GM19035 (cell line): Measurements from ENCODE around the gene FBXO30.

Source experiments
- ATAC-seq: cut with Tn5 transposase; IDR thresholded peaks from one replicate; pipeline ENCODE4 v1.9.1; 2021; ENCODE audit not compliant: unreplicated experiment

FBXO30 gene

GRCh38 chr6:145814501-145815308 is at the start of gene FBXO30:
Gene FBXO30 (minus strand): TSS chr6:145814795. CDS start chr6:145806405, 8,390 bp downstream.
- ATAC-seq: peak; percentile 77

GRCh38 chr6:145863988-145864616 is 49.5 kb upstream of the FBXO30 start:
- peak; percentile 40 for ATAC-seq

- ATAC-seq: no peak
Measured at GRCh38 chr6:145863366-145863765, 48.8 kb upstream of the FBXO30 start.

- no peak for ATAC-seq
Measured at GRCh38 chr6:145860562-145860961, 46.0 kb upstream of the FBXO30 start.

- no peak for ATAC-seq
Measured at GRCh38 chr6:145850671-145851070, 36.1 kb upstream of the FBXO30 start.

GRCh38 chr6:145848541-145848940 is 33.9 kb upstream of the FBXO30 start:
- ATAC-seq: no peak

- no peak for ATAC-seq
Measured at GRCh38 chr6:145845557-145845956, 31.0 kb upstream of the FBXO30 start.

GRCh38 chr6:145844933-145845540 is 30.4 kb upstream of the FBXO30 start:
- no peak for ATAC-seq

- ATAC-seq: no peak
Measured at GRCh38 chr6:145842693-145843546, 28.3 kb upstream of the FBXO30 start.

- no peak for ATAC-seq
Measured at GRCh38 chr6:145841668-145842067, 27.1 kb upstream of the FBXO30 start.

- ATAC-seq: no peak
Measured at GRCh38 chr6:145839653-145840052, 25.1 kb upstream of the FBXO30 start.

GRCh38 chr6:145838305-145838704 is 23.7 kb upstream of the FBXO30 start:
- no peak for ATAC-seq

- ATAC-seq: no peak
Measured at GRCh38 chr6:145836772-145837171, 22.2 kb upstream of the FBXO30 start.

GRCh38 chr6:145836170-145836569 is 21.6 kb upstream of the FBXO30 start:
- no peak for ATAC-seq

GRCh38 chr6:145830612-145831011 is 16.0 kb upstream of the FBXO30 start:
- ATAC-seq: no peak

- no peak for ATAC-seq
Measured at GRCh38 chr6:145829950-145830349, 15.4 kb upstream of the FBXO30 start.

- no peak for ATAC-seq
Measured at GRCh38 chr6:145829102-145829501, 14.5 kb upstream of the FBXO30 start.

- no peak for ATAC-seq
Measured at GRCh38 chr6:145824344-145824743, 9.7 kb upstream of the FBXO30 start.

- no peak for ATAC-seq
Measured at GRCh38 chr6:145823328-145823944, 8.8 kb upstream of the FBXO30 start.

GRCh38 chr6:145822456-145822855 is 7.9 kb upstream of the FBXO30 start:
- no peak for ATAC-seq

GRCh38 chr6:145819994-145820393 is 5.4 kb upstream of the FBXO30 start:
- ATAC-seq: no peak
